Heart left ventricle (tissue), 16 donors: ENCODE data around the gene PDGFRB. TPM values are rescaled to one million over a fixed set of nuclear protein-coding genes. Genes with fewer than 3 reads are reported as not detected.

Experiments used
- ATAC-seq, 4 donors: fragments of 200-7000 bp; cut with Tn5 transposase; one replicate each; pipeline ENCODE4 v1.9.1; 2020 to 2022; ENCODE audit warnings: moderate library complexity in 4 of 4, mild to moderate bottlenecking in 3 of 4, moderate number of reproducible peaks in 1 of 4
- DNase-seq, 5 donors: peaks; one replicate each; pipeline ENCODE4 v3.0.0-alpha.2; 2020
- H3K27ac ChIP-seq, 12 donors: fragments of 200-600 bp; sonication (generic) in 4 of 12; one replicate each; pipeline versions ENCODE4 v1.5.0 to v1.8.0; 2016 to 2022; ENCODE audit warnings: mild to moderate bottlenecking in 2 of 12
- H3K27me3 ChIP-seq, 9 donors: fragments of 200-600 bp; sonication (generic) in 2 of 9; one replicate each; pipeline versions ENCODE4 v1.5.1 to v1.8.0; 2016 to 2022; ENCODE audit warnings: mild to moderate bottlenecking in 3 of 9
- H3K36me3 ChIP-seq, 9 donors: fragments of 200-600 bp; sonication (generic) in 2 of 9; one replicate each; pipeline versions ENCODE4 v1.5.0 to v1.8.0; 2018 to 2022; ENCODE audit warnings: mild to moderate bottlenecking in 2 of 9
- H3K4me1 ChIP-seq, 12 donors: fragments of 200-600 bp; sonication (generic) in 4 of 12; one replicate each; pipeline versions ENCODE4 v1.5.0 to v1.8.0; 2016 to 2022; ENCODE audit warnings: mild to moderate bottlenecking in 3 of 12
- H3K4me3 ChIP-seq, 12 donors: fragments of 200-600 bp; sonication (generic) in 4 of 12; one replicate each; pipeline versions ENCODE4 v1.5.0 to v1.8.0; 2017 to 2022; ENCODE audit warnings: mild to moderate bottlenecking in 9 of 12, moderate library complexity in 4 of 12
- H3K9me3 ChIP-seq, 12 donors: fragments of 200-600 bp; sonication (generic) in 4 of 12; one replicate each; pipeline versions ENCODE4 v1.5.0 to v1.8.0; 2016 to 2022; ENCODE audit warnings: mild to moderate bottlenecking in 1 of 12
- POLR2A ChIP-seq, 2 donors: fragments of 450-650 bp; IDR thresholded peaks; one replicate each; pipeline ENCODE4 v1.6.1; 2017; ENCODE audit warnings: antibody characterized with exemption in 2 of 2, mild to moderate bottlenecking in 2 of 2, moderate library complexity in 2 of 2
- WGBS, 4 donors: extraction: QIAGEN DNeasy Blood & Tissue Kit in 2 of 4; methylation state at CpG; one replicate each; pipeline versions ENCODE4 v1.1.5 to v1.1.7; 2013 to 2018; 5-methylcytosine and 5-hydroxymethylcytosine counted together
- intact Hi-C, 10 donors: fragments of 100-400 bp; cut with DNase I; formaldehyde crosslinking; loops; one replicate each; pipeline versions ENCODE4 v1.11.1 to v1.14.2; 2022
- polyA plus RNA-seq, 2 donors: library from polyadenylated mRNA; stranded (reverse); fragments of 200-250 nt; gene quantifications; one replicate each; pipeline ENCODE4 v1.2.3, GENCODE V29; 2013
- total RNA-seq, 9 donors: library from RNA; depleted of rRNA in 2 of 9; stranded (reverse); fragments of >200 nt in 2 of 9; fragmentation: NEBNext Ultra II Directional in 3 of 9; extraction: Animal tissue kit (Norgen Biotek cat#: 25700) in 3 of 9; gene quantifications; one replicate each; pipeline versions ENCODE4 v1.1.0 to v1.2.4, GENCODE V29; 2016 to 2023
- TF ChIP-seq, protein P1 (sequence below), 12 donors: fragments of 200-600 bp; sonication (generic) in 4 of 12; IDR thresholded peaks; one replicate each; pipeline versions ENCODE4 v1.5.0 to v1.8.0; 2018 to 2022; ENCODE audit warnings: antibody characterized with exemption in 12 of 12, mild to moderate bottlenecking in 5 of 12
- donor health status: ischemic (EF 13 %, LVEDD 7.1; RV severe dilation, severe dysfunction).
- donor health status: healthy with polysubstance abuse.
- donor health status: DM: no; HTN: yes; CAD: no.
- donor health status: DM: no; HTN: no; CAD: no.
- donor health status: ischemic (EF 25% LVEDD 6.9; RV normal size, moderate dysfunction).
- donor health status: ischemic (EF 25% LVEDD 5.7; RV mildly dilated, moderate dysfunction).
- donor health status: healthy.
- donor health status: DM: yes; HTN: yes; CAD: no.
- donor health status: ischemic (EF 35%, LVEDD 5.7; RV mildly dilated, moderate dysfunction).
- donor health status: nonischemic (EF 11% LVEDD 7.7; RV severe dilation, severe dysfunction).
- donor health status: DM: yes; HTN: yes; CAD: no.
- donor health status: PGD.
- donor health status: ischemic (EF 29% LVEDD 5.4; RV normal size, mild dysfunction).
- donor health status: nonischemic (EF 23%, LVEDD 6.1; RV moderate dilation, normal function).

PDGFRB gene
- total and polyA plus RNA-seq, 11 donors: 27.6 to 112 (median 45.6) TPM

- 83 to 94% (median 91%) methylated on average over 8 to 15 of the region's 15 CpGs for WGBS, 4 donors
- intact Hi-C loops: loop anchor here in 1 of 10 donors (10.0 kb wide), 1 partner anchor 232 kb away; the partner anchor contains the start of gene TCOF1
- H3K9me3 ChIP-seq: no peaks in the 10 kb centered on the region
- H3K36me3 ChIP-seq: peaks cover 0 to 98% (median 54%) of the 10 kb centered on the region in 9 donors
- peak overlapping the region in 2 of 12 donors; percentile 11 to 54 for H3K27ac ChIP-seq
- H3K4me3 ChIP-seq: no peak overlapping the region
- H3K4me1 ChIP-seq: peaks cover 0 to 28% (median 0%) of the 10 kb centered on the region in 12 donors
- no peaks in the 10 kb centered on the region for H3K27me3 ChIP-seq
- TF ChIP-seq POLR2A (IDR thresholded peaks at IDR 0.05): no peak
- TF ChIP-seq, protein P1, sequence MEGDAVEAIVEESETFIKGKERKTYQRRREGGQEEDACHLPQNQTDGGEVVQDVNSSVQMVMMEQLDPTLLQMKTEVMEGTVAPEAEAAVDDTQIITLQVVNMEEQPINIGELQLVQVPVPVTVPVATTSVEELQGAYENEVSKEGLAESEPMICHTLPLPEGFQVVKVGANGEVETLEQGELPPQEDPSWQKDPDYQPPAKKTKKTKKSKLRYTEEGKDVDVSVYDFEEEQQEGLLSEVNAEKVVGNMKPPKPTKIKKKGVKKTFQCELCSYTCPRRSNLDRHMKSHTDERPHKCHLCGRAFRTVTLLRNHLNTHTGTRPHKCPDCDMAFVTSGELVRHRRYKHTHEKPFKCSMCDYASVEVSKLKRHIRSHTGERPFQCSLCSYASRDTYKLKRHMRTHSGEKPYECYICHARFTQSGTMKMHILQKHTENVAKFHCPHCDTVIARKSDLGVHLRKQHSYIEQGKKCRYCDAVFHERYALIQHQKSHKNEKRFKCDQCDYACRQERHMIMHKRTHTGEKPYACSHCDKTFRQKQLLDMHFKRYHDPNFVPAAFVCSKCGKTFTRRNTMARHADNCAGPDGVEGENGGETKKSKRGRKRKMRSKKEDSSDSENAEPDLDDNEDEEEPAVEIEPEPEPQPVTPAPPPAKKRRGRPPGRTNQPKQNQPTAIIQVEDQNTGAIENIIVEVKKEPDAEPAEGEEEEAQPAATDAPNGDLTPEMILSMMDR (IDR thresholded peaks at IDR 0.05): no peak
- DNase-seq: peak in 3 of 5 donors; percentile 20 to 27 (median 21)
- no peak for ATAC-seq
Measured at GRCh38 chr5:150122536-150123481, 32.8 kb downstream of the PDGFRB start.

- intact Hi-C loops: loop anchor here in 1 of 10 donors (10.0 kb wide), 1 partner anchor 233 kb away; the partner anchor contains the start of gene TCOF1
- ATAC-seq (no peak), DNase-seq (peak in 3 of 5 donors; percentile 27 to 33 (median 32))
- 58 to 64% (median 61%) methylated on average over 5 of the region's 5 CpGs for WGBS, 4 donors
- H3K4me1 ChIP-seq: peaks cover 0 to 28% (median 0%) of the 10 kb centered on the region in 12 donors
- no peaks in the 10 kb centered on the region for H3K9me3 ChIP-seq
- H3K27ac ChIP-seq: peak overlapping the region in 1 of 12 donors; percentile 11
- H3K4me3 ChIP-seq: no peak overlapping the region
- TF ChIP-seq, protein P1 (IDR thresholded peaks at IDR 0.05): peak in 5 of 12 donors; percentile 13 to 23 (median 16)
- no peak for TF ChIP-seq POLR2A (IDR thresholded peaks at IDR 0.05)
- H3K36me3 ChIP-seq: peaks cover 0 to 97% (median 53%) of the 10 kb centered on the region in 9 donors
- no peaks in the 10 kb centered on the region for H3K27me3 ChIP-seq
Measured at GRCh38 chr5:150122158-150122510, 33.5 kb downstream of the PDGFRB start.

DNA sequence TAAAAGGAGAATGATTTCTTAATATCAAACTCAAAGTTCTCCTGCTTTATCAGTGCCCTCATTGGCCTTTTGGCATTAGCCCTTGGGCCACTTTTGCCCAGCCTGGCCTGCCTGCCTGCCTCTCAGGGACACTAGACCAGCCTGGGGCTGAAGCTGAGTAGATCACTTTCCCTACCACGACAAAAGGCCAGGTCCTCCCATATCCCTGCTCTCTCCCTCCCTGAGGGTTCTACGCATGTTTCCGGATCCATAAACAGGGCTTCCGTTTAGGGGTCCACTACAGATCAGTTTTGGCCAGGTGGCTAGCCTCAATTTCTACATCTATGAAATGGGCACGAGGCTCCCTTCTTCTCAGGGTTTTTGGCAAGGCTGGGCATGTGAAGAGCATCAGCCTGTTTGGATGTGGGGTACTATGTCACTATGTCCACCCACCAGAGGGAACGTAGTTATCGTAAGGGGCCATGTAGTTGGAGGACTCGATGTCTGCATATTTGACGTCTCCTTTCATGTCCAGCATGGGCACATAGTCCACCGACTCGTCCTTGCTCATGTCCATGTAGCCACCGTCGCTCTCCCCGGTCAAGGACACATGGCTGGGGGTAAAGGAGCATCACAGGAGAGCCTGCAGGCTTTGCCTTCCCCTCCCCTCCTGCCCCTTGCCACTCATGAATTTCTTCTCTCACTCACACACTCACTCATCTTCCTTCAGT is 34.0 kb downstream of the PDGFRB start:
- Histone ChIP-seq H3K27me3 (no peaks in the 10 kb centered on the region), H3K9me3 (no peaks in the 10 kb centered on the region), H3K27ac (peak overlapping the region in 1 of 12 donors; percentile 11), H3K36me3 (peaks cover 0 to 97% (median 47%) of the 10 kb centered on the region in 9 donors), H3K4me3 (no peak overlapping the region), H3K4me1 (peaks cover 0 to 28% (median 0%) of the 10 kb centered on the region in 12 donors)
- TF ChIP-seq POLR2A (IDR thresholded peaks at IDR 0.05): no peak
- TF ChIP-seq, protein P1 (IDR thresholded peaks at IDR 0.05): no peak
- DNase-seq: peak in 4 of 5 donors; percentile 9 to 37 (median 16)
- intact Hi-C loops: loop anchor here in 1 of 10 donors (10.0 kb wide), 1 partner anchor 233 kb away; the partner anchor contains the start of gene TCOF1
- no peak for ATAC-seq
- 93 to 94% (median 94%) methylated on average over 14 of the region's 14 CpGs for WGBS, 4 donors
